HG03280 (cell line): Measurements from ENCODE around the gene FEM1C.
"Not testable (repeated sequence)": the region's sequence is repeated elsewhere in the genome, so short reads cannot be mapped to it uniquely, and the experiment has no call there.

Source experiments
- ATAC-seq: cut with Tn5 transposase; IDR thresholded peaks from one replicate; pipeline ENCODE4 v1.9.1; 2021; ENCODE audit warnings: mild to moderate bottlenecking, moderate library complexity; ENCODE audit not compliant: unreplicated experiment

Gene FEM1C

DNA sequence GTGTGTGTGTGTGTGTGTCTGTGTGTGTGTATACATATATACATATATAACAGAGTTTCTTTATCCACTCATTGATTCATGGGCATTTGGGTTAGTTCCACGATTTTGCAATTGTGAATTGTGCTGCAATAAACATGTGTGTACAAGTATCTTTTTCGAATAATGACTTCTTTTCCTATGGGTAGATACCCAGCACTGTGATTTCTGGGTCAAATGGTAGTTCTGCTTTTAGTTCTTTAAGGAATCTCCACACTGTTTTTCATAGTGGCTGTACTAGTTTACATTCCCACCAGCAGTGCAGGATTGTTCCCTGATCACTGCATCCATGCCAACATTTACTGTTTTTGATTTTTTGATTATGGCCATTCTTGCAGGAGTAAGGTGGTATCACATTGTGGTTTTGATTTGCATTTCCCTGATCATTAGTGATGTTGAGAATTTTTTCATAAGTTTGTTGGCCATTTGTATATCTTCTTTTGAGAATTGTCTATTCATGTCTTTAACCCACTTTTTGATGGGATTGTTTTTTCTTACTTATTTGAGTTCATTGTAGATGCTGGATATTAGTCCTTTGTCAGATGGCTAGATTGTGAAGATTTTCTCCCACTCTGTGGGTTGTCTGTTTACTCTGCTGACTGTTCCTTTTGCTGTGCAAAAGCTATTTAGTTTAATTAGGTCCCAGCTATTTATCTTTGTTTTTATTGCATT, 65.3 kb downstream of the FEM1C start:
- not testable (repeated sequence) for ATAC-seq

- ATAC-seq = no peak
Observed at GRCh38 chr5:115478281-115478680, 66.3 kb downstream of the FEM1C start.

DNA sequence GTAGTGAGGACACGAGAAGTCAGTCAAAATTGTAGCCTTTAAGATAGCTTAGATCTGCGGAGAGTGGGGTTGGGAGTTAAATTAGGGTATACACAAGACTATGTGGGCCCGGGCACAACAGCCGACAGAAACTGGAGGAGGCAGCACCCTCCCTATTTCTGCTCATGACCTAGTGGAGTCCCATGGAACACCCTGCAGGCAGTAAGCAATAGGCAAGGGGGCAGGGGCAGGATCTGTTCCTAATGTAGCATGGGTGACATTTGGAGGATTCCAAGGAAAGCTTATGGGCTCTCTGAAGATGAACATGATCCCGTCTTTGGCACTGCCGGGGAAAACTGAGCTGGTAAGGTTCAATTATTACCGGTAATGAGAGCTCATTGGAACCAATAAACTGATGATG, 67.0 kb downstream of the FEM1C start:
- no peak for ATAC-seq

- no peak for ATAC-seq
Observed at GRCh38 chr5:115475788-115476187, 68.8 kb downstream of the FEM1C start.

- no peak for ATAC-seq
Observed at GRCh38 chr5:115472271-115473025, 72.1 kb downstream of the FEM1C start.

- ATAC-seq = no peak
Observed at GRCh38 chr5:115471345-115472063, 73.1 kb downstream of the FEM1C start.

DNA sequence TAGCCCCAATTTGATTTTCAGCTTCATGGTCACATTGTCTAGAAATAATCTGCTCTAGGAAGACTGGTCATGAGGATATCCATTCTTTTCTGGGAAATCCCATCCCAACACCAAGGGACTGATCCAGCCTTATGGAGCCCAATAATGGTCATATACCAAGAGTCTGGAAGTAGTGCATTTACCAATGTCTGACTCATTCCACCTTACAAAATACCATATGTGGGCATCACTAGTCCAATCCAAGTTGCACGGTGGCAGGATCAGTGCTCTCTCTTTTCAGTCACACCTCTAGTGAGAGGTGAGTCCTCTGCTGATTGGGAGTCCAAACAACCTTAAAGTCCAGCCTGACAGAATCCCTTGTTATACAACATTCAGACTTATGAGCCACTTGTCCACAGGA, 73.7 kb downstream of the FEM1C start:
- no peak for ATAC-seq
